Lower lobe of right lung (tissue), 2 donors: ENCODE measurements around the gene CACNA1H. TPM values are rescaled to one million over a fixed set of nuclear protein-coding genes. Genes with fewer than 3 reads are reported as not detected.

ENCODE experiments used
- ATAC-seq, 2 donors: fragments of 200-7000 bp; cut with Tn5 transposase; one replicate each; pipeline ENCODE4 v1.9.1; 2020 to 2022; ENCODE audit warnings: mild to moderate bottlenecking in 2 of 2, moderate library complexity in 2 of 2
- DNase-seq: peaks from one replicate; pipeline ENCODE4 v3.0.0-alpha.2; 2020
- H3K27ac ChIP-seq: fragments of 200-600 bp; one replicate; pipeline ENCODE4 v1.8.0; 2022
- H3K27me3 ChIP-seq: fragments of 200-600 bp; one replicate; pipeline ENCODE4 v1.8.0; 2022; ENCODE audit warnings: low read depth
- H3K36me3 ChIP-seq: fragments of 200-600 bp; one replicate; pipeline ENCODE4 v1.8.0; 2022; ENCODE audit warnings: mild to moderate bottlenecking
- H3K4me1 ChIP-seq: fragments of 200-600 bp; one replicate; pipeline ENCODE4 v1.8.0; 2022
- H3K4me3 ChIP-seq: fragments of 200-600 bp; one replicate; pipeline ENCODE4 v1.8.0; 2022; ENCODE audit warnings: mild to moderate bottlenecking
- H3K9me3 ChIP-seq: fragments of 200-600 bp; one replicate; pipeline ENCODE4 v1.8.0; 2022
- CTCF ChIP-seq: fragments of 200-600 bp; IDR thresholded peaks from one replicate; pipeline ENCODE4 v1.8.0; 2022; ENCODE audit warnings: antibody characterized with exemption, mild to moderate bottlenecking
- intact Hi-C: fragments of 100-400 bp; cut with DNase I; formaldehyde crosslinking; loops from one replicate; pipeline ENCODE4 v1.11.0; 2022
- total RNA-seq: library from RNA; stranded (reverse); fragmentation: NEBNext Ultra II Directional; extraction: Animal tissue kit (Norgen Biotek cat#: 25700); gene quantifications from one replicate; pipeline ENCODE4 v1.2.1, GENCODE V29; 2021
- donor health status: DM: no; HTN: yes; CAD: no; lungs with severe emphysema.

The CACNA1H gene
- total RNA-seq, 1 donor from 2014 or later, result 8.4 TPM

GRCh38 chr16:1218930-1219611 lies 66.2 kb downstream of the CACNA1H start:
- H3K36me3 ChIP-seq, result no peaks in the 10 kb centered on the region
- DNase-seq (no peak), ATAC-seq (no peak)
- H3K9me3 ChIP-seq, result no peaks in the 10 kb centered on the region
- no peak for TF ChIP-seq CTCF
- intact Hi-C loops, result no loop called here
- H3K27ac ChIP-seq, result no peak overlapping the region
- H3K4me1 ChIP-seq, result no peaks in the 10 kb centered on the region
- no peak overlapping the region for H3K4me3 ChIP-seq
- H3K27me3 ChIP-seq, result no peaks in the 10 kb centered on the region

GRCh38 chr16:1220098-1220728 lies 67.3 kb downstream of the CACNA1H start:
- TF ChIP-seq CTCF, result no peak
- H3K4me1 ChIP-seq, result no peaks in the 10 kb centered on the region
- ATAC-seq (no peak), DNase-seq (no peak)
- H3K36me3 ChIP-seq, result no peaks in the 10 kb centered on the region
- no peaks in the 10 kb centered on the region for H3K9me3 ChIP-seq
- H3K27ac ChIP-seq, result no peak overlapping the region
- no peak overlapping the region for H3K4me3 ChIP-seq
- no peaks in the 10 kb centered on the region for H3K27me3 ChIP-seq
- intact Hi-C loops, result no loop called here

GRCh38 chr16:1220841-1221627 lies 68.1 kb downstream of the CACNA1H start:
- intact Hi-C loops, result no loop called here
- Histone ChIP-seq H3K36me3 (no peaks in the 10 kb centered on the region), H3K27ac (no peak overlapping the region), H3K27me3 (no peaks in the 10 kb centered on the region), H3K4me1 (no peaks in the 10 kb centered on the region), H3K4me3 (no peak overlapping the region), H3K9me3 (no peaks in the 10 kb centered on the region)
- TF ChIP-seq CTCF, result no peak
- ATAC-seq (no peak), DNase-seq (no peak)

- DNase-seq (no peak), ATAC-seq (no peak)
- Histone ChIP-seq H3K9me3 (no peaks in the 10 kb centered on the region), H3K27ac (no peak overlapping the region), H3K4me3 (no peak overlapping the region), H3K36me3 (no peaks in the 10 kb centered on the region), H3K4me1 (no peaks in the 10 kb centered on the region), H3K27me3 (no peaks in the 10 kb centered on the region)
- TF ChIP-seq CTCF, result no peak
- intact Hi-C loops, result no loop called here
Measured at GRCh38 chr16:1221628-1222552, 69.0 kb downstream of the CACNA1H start.
